Mesenchymal stem cell (in vitro differentiated cells and primary cell): ENCODE data around the gene RYK.
A peak's percentile ranks its signal among the peaks of the same experiment; 100 is the strongest.

Source experiments
- DNase-seq: peaks from one replicate; pipeline ENCODE4 v3.0.0-alpha.2; 2013
- H2AFZ ChIP-seq: one replicate; pipeline ENCODE4 v1.6.1; 2013; ENCODE audit warnings: low read depth, mild to moderate bottlenecking, control low read depth, inconsistent platforms, low read length, moderate library complexity
- H2AK5ac ChIP-seq: 2 replicates; pipeline ENCODE4 v1.6.1; 2013; ENCODE audit warnings: low read length, moderate library complexity, mild to moderate bottlenecking, inconsistent platforms; ENCODE audit not compliant: severe bottlenecking
- H2BK120ac ChIP-seq: one replicate; pipeline ENCODE4 v1.6.1; 2013; ENCODE audit warnings: low read depth, mild to moderate bottlenecking, inconsistent platforms, low read length, moderate library complexity
- H2BK12ac ChIP-seq, 2 experiments: one replicate each; pipeline ENCODE4 v1.6.1; 2013; ENCODE audit warnings: inconsistent platforms in 2 of 2, low read length in 2 of 2, mild to moderate bottlenecking in 2 of 2, moderate library complexity in 2 of 2, control low read depth in 1 of 2
- H2BK15ac ChIP-seq: one replicate; pipeline ENCODE4 v1.6.1; 2013; ENCODE audit warnings: mild to moderate bottlenecking, low read depth, inconsistent platforms; ENCODE audit not compliant: poor library complexity, severe bottlenecking
- H2BK5ac ChIP-seq: 2 replicates; pipeline ENCODE4 v1.6.1; 2013; ENCODE audit warnings: low read depth, mild to moderate bottlenecking, low read length, control low read depth, inconsistent platforms; ENCODE audit not compliant: poor library complexity, severe bottlenecking
- H3K14ac ChIP-seq, 2 experiments: one replicate each; pipeline ENCODE4 v1.6.1; 2013; ENCODE audit warnings: inconsistent platforms in 2 of 2, low read length in 2 of 2, control low read depth in 1 of 2, mild to moderate bottlenecking in 1 of 2, moderate library complexity in 1 of 2
- H3K18ac ChIP-seq, 2 experiments: one replicate each; pipeline ENCODE4 v1.6.1; 2013; ENCODE audit warnings: inconsistent platforms in 2 of 2, low read length in 2 of 2, control low read depth in 1 of 2, low read depth in 1 of 2, mild to moderate bottlenecking in 1 of 2
- H3K23ac ChIP-seq, 2 experiments: one replicate each; pipeline ENCODE4 v1.6.1; 2013; ENCODE audit warnings: inconsistent platforms in 2 of 2, low read length in 2 of 2, mild to moderate bottlenecking in 2 of 2, moderate library complexity in 2 of 2, control low read depth in 1 of 2
- H3K27ac ChIP-seq: 2 replicates; pipeline ENCODE4 v1.5.1; 2013; ENCODE audit warnings: mild to moderate bottlenecking, moderate library complexity, low read length, control low read depth, inconsistent platforms; ENCODE audit not compliant: poor library complexity, severe bottlenecking
- H3K27me3 ChIP-seq, 2 experiments: 2 replicates each; pipeline versions ENCODE4 v1.6.1 to v1.7.0; 2013; ENCODE audit warnings: low read length in 2 of 2, mild to moderate bottlenecking in 2 of 2, moderate library complexity in 2 of 2, control low read depth in 1 of 2, inconsistent platforms in 1 of 2; ENCODE audit not compliant: control insufficient read depth in 1 of 2, insufficient read depth in 1 of 2
- H3K36me3 ChIP-seq, 2 experiments: 2 replicates each; pipeline versions ENCODE4 v1.6.1 to v1.7.0; 2013; ENCODE audit warnings: low read length in 2 of 2, control low read depth in 1 of 2, inconsistent platforms in 1 of 2, low read depth in 1 of 2, mild to moderate bottlenecking in 1 of 2; ENCODE audit not compliant: insufficient read depth in 2 of 2, control insufficient read depth in 1 of 2
- H3K4ac ChIP-seq, 2 experiments: one replicate each; pipeline ENCODE4 v1.6.1; 2013; ENCODE audit warnings: inconsistent platforms in 2 of 2, low read length in 2 of 2, mild to moderate bottlenecking in 2 of 2, moderate library complexity in 2 of 2, control low read depth in 1 of 2, low read depth in 1 of 2
- H3K4me1 ChIP-seq: 2 replicates; pipeline ENCODE4 v1.6.1; 2013; ENCODE audit warnings: low read depth, low read length, control low read depth; ENCODE audit not compliant: control insufficient read depth, insufficient read depth
- H3K4me2 ChIP-seq: 2 replicates; pipeline ENCODE4 v1.6.1; 2013; ENCODE audit warnings: low read length, mild to moderate bottlenecking, inconsistent platforms; ENCODE audit not compliant: poor library complexity, severe bottlenecking
- H3K4me3 ChIP-seq, 2 experiments: 2 replicates each; pipeline versions ENCODE4 v1.5.1 to v1.7.0; 2013; ENCODE audit warnings: low read length in 2 of 2, mild to moderate bottlenecking in 2 of 2, control low read depth in 1 of 2, low read depth in 1 of 2; ENCODE audit not compliant: insufficient read depth in 1 of 2
- H3K79me1 ChIP-seq: replicated peaks from 2 replicates; pipeline ENCODE4 v1.6.1; 2013; ENCODE audit warnings: mild to moderate bottlenecking, control low read depth, low read length, inconsistent platforms; ENCODE audit not compliant: poor library complexity, severe bottlenecking
- H3K9ac ChIP-seq: 2 replicates; pipeline ENCODE4 v1.7.0; 2013; ENCODE audit warnings: mild to moderate bottlenecking, low read length, moderate library complexity
- H3K9me3 ChIP-seq: 2 replicates; pipeline ENCODE4 v1.7.0; 2013; ENCODE audit warnings: mild to moderate bottlenecking, low read length; ENCODE audit not compliant: control insufficient read depth
- H4K8ac ChIP-seq: one replicate; pipeline ENCODE4 v1.6.1; 2013; ENCODE audit warnings: inconsistent platforms, mild to moderate bottlenecking, low read length, moderate library complexity
- H4K91ac ChIP-seq: one replicate; pipeline ENCODE4 v1.6.1; 2013; ENCODE audit warnings: mild to moderate bottlenecking, low read length, inconsistent platforms
- WGBS: methylation state at CpG from one replicate; pipeline ENCODE4 v1.1.7; 2013; ENCODE audit warnings: mixed read lengths; 5-methylcytosine and 5-hydroxymethylcytosine counted together

Gene RYK

GRCh38 chr3:134242649-134243617 is 7.7 kb downstream of the RYK start:
- Histone ChIP-seq H2BK5ac (no peak overlapping the region), H3K36me3 (peaks cover 0 to 4% of the 10 kb centered on the region in 2 experiments), H3K4me1 (peaks cover 4% of the 10 kb centered on the region), H3K79me1 (peaks cover 2% of the 10 kb centered on the region), H3K9ac (peak overlapping the region; percentile 31), H2BK120ac (no peak overlapping the region), H2AK5ac (no peak overlapping the region), H3K4me3 (peak overlapping the region in 1 of 2 experiments; percentile 45), H3K18ac (peak overlapping the region in 1 of 2 experiments; percentile 34), H3K9me3 (no peaks in the 10 kb centered on the region), H4K91ac (no peak overlapping the region), H2BK15ac (no peak overlapping the region), H3K4me2 (no peak overlapping the region), H3K27me3 (no peaks in the 10 kb centered on the region), H2AFZ (no peak overlapping the region), H3K14ac (no peak overlapping the region), H3K27ac (peak overlapping the region; percentile 24), H4K8ac (no peak overlapping the region), H3K4ac (no peak overlapping the region), H2BK12ac (peak overlapping the region; percentile 15 to 63), H3K23ac (no peak overlapping the region)
- WGBS, result 84% methylated on average over 3 of the region's 3 CpGs
- peak; percentile 80 for DNase-seq

GRCh38 chr3:134239538-134239937 is 11.1 kb downstream of the RYK start:
- Histone ChIP-seq H3K4me1 (peaks cover 4% of the 10 kb centered on the region), H2AK5ac (no peak overlapping the region), H3K79me1 (peaks cover 2% of the 10 kb centered on the region), H3K4ac (no peak overlapping the region), H2BK15ac (no peak overlapping the region), H4K8ac (no peak overlapping the region), H2AFZ (no peak overlapping the region), H3K27ac (no peak overlapping the region), H3K9me3 (no peaks in the 10 kb centered on the region), H3K9ac (peak overlapping the region; percentile 45), H3K14ac (no peak overlapping the region), H2BK120ac (no peak overlapping the region), H3K23ac (no peak overlapping the region), H3K4me3 (no peak overlapping the region), H2BK5ac (no peak overlapping the region), H3K36me3 (no peaks in the 10 kb centered on the region), H3K4me2 (no peak overlapping the region), H4K91ac (no peak overlapping the region), H3K18ac (no peak overlapping the region), H2BK12ac (peak overlapping the region in 1 of 2 experiments; percentile 63), H3K27me3 (no peaks in the 10 kb centered on the region)
- DNase-seq, result peak; percentile 56
- 100% methylated on average over 1 of the region's 1 CpG for WGBS

DNA sequence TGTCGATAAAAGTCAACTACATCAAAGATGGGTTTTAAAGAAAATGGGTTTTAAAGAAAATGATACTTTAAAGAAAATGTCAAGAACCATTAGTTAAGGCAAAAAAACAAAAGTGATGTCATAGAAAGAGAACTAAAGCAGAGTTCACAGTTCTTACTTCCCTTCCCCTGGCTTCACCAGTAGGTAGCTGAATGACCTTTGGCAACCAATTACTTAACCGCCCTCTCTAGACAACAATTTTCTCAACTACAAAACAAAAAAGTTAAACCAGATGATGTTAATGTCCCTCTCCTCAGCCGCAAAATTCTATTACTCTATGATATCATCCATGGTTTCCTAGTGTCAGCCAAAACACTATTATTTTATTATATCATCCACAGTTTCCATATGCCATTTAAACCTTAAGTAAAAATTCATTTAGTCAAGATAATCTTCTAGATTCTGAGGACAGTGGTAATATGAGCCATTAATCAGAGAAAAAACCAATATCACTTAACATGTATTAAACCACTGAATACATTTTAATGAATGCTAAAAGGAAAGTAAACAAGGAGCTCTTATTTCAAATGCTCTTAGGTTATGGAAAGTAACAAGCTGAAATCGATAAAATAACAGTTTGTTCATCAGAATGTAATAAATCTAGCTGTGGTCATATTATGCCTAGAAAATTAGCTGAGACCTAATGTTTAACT is 13.1 kb downstream of the RYK start:
- Histone ChIP-seq H3K4me1 (peaks cover 2% of the 10 kb centered on the region), H4K8ac (no peak overlapping the region), H3K4me3 (no peak overlapping the region), H3K27me3 (no peaks in the 10 kb centered on the region), H4K91ac (no peak overlapping the region), H3K9me3 (no peaks in the 10 kb centered on the region), H2AK5ac (no peak overlapping the region), H2AFZ (no peak overlapping the region), H3K79me1 (peaks cover 2% of the 10 kb centered on the region), H3K27ac (no peak overlapping the region), H2BK15ac (no peak overlapping the region), H3K18ac (no peak overlapping the region), H3K36me3 (no peaks in the 10 kb centered on the region), H2BK12ac (no peak overlapping the region), H3K23ac (no peak overlapping the region), H3K4me2 (no peak overlapping the region), H3K4ac (no peak overlapping the region), H2BK5ac (no peak overlapping the region), H3K9ac (peak overlapping the region; percentile 8), H3K14ac (no peak overlapping the region), H2BK120ac (no peak overlapping the region)
- DNase-seq, result no peak
- WGBS, result 93% methylated on average over 2 of the region's 4 CpGs

GRCh38 chr3:134236505-134237170 is 14.0 kb downstream of the RYK start:
- no peak overlapping the region for H2BK12ac ChIP-seq

More at GRCh38 chr3:134236505-134237170, 14.0 kb downstream of the RYK start:
- Histone ChIP-seq H2BK15ac (no peak overlapping the region), H3K9me3 (no peaks in the 10 kb centered on the region), H3K4me1 (peaks cover 2% of the 10 kb centered on the region), H3K36me3 (no peaks in the 10 kb centered on the region), H2AFZ (no peak overlapping the region), H3K18ac (no peak overlapping the region), H3K9ac (peak overlapping the region; percentile 8), H3K14ac (no peak overlapping the region), H3K79me1 (peaks cover 2% of the 10 kb centered on the region), H3K4me2 (no peak overlapping the region), H2BK5ac (no peak overlapping the region), H3K4me3 (no peak overlapping the region), H4K91ac (no peak overlapping the region), H3K4ac (no peak overlapping the region), H2AK5ac (no peak overlapping the region), H3K27ac (no peak overlapping the region), H3K23ac (no peak overlapping the region), H2BK120ac (no peak overlapping the region), H3K27me3 (no peaks in the 10 kb centered on the region), H4K8ac (no peak overlapping the region)
- 96% methylated on average over 2 of the region's 3 CpGs for WGBS
- DNase-seq, result no peak
